T-helper 1 cell treated with Interleukin-12 subunit alpha and Interleukin-12 subunit beta and Interleukin-4 antibody, amounts not matched to agents 30 ng/mL and 1 ng/mL, for 36 hours (primary cell): ENCODE measurements around the gene NUBPL. TPM values are rescaled to one million over a fixed set of nuclear protein-coding genes. Genes with fewer than 3 reads are reported as not detected.
"Not testable (repeated sequence)": the region's sequence is repeated elsewhere in the genome, so short reads cannot be mapped to it uniquely, and the experiment has no call there.

Source experiments
- intact Hi-C: fragments of 100-400 bp; cut with micrococcal nuclease; formaldehyde crosslinking; loops from one replicate; pipeline ENCODE4 v1.15.1; 2024
- total RNA-seq: library from RNA; stranded (reverse); gene quantifications from 2 replicates; pipeline ENCODE4 v1.2.3, GENCODE V29; 2022

Gene NUBPL
- total RNA-seq, 1 donor from 2014 or later = 8.7 TPM

GRCh38 chr14:31727797-31728196, 166.6 kb downstream of the NUBPL start:
- intact Hi-C loops = no loop called here

- intact Hi-C loops = no loop called here
Measured at GRCh38 chr14:31740688-31741087, 179.5 kb downstream of the NUBPL start.

- intact Hi-C loops = no loop called here
Measured at GRCh38 chr14:31745741-31746140, 184.5 kb downstream of the NUBPL start.

- intact Hi-C loops = no loop called here
Measured at GRCh38 chr14:31746326-31746725, 185.1 kb downstream of the NUBPL start.

- intact Hi-C loops = no loop called here
Measured at GRCh38 chr14:31749275-31749674, 188.1 kb downstream of the NUBPL start.

- intact Hi-C loops = not testable (repeated sequence)
Measured at GRCh38 chr14:31751047-31751446, 189.8 kb downstream of the NUBPL start.

GRCh38 chr14:31752867-31753661, 191.9 kb downstream of the NUBPL start:
- intact Hi-C loops = no loop called here

GRCh38 chr14:31758941-31759340, 197.7 kb downstream of the NUBPL start:
- intact Hi-C loops = no loop called here

GRCh38 chr14:31760277-31760676, 199.1 kb downstream of the NUBPL start:
- intact Hi-C loops = no loop called here

GRCh38 chr14:31761325-31761724, 200.1 kb downstream of the NUBPL start:
- intact Hi-C loops = no loop called here

GRCh38 chr14:31763041-31763440, 201.8 kb downstream of the NUBPL start:
- intact Hi-C loops = no loop called here

- intact Hi-C loops = no loop called here
Measured at GRCh38 chr14:31766315-31766892, 205.2 kb downstream of the NUBPL start.

GRCh38 chr14:31768355-31768754, 207.2 kb downstream of the NUBPL start:
- intact Hi-C loops = no loop called here

- intact Hi-C loops = no loop called here
Measured at GRCh38 chr14:31770271-31770670, 209.1 kb downstream of the NUBPL start.

- intact Hi-C loops = no loop called here
Measured at GRCh38 chr14:31774567-31774966, 213.4 kb downstream of the NUBPL start.

GRCh38 chr14:31777312-31777711, 216.1 kb downstream of the NUBPL start:
- intact Hi-C loops = no loop called here

- intact Hi-C loops = no loop called here
Measured at GRCh38 chr14:31781578-31781977, 220.4 kb downstream of the NUBPL start.

GRCh38 chr14:31785574-31785973, 224.4 kb downstream of the NUBPL start:
- intact Hi-C loops = no loop called here

GRCh38 chr14:31787377-31787776, 226.2 kb downstream of the NUBPL start:
- intact Hi-C loops = no loop called here

- intact Hi-C loops = no loop called here
Measured at GRCh38 chr14:31788340-31788739, 227.1 kb downstream of the NUBPL start.

GRCh38 chr14:31792726-31793125, 231.5 kb downstream of the NUBPL start:
- intact Hi-C loops = no loop called here

- intact Hi-C loops = not testable (repeated sequence)
Measured at GRCh38 chr14:31797946-31798345, 236.7 kb downstream of the NUBPL start.

GRCh38 chr14:31802838-31803237, 241.6 kb downstream of the NUBPL start:
- intact Hi-C loops = no loop called here
